SK-N-SH treated with all-trans-retinoic acid at 6 μM for 48 hours (cell line): ENCODE measurements around the gene CTXND2.

Experiments
- ARNTL ChIP-seq: fragments of 450-650 bp; formaldehyde crosslinking; IDR thresholded peaks from 2 replicates; pipeline ENCODE4 v1.5.0; 2020; ENCODE audit warnings: low read depth, mild to moderate bottlenecking, moderate library complexity, borderline replicate concordance
- CSRNP3 ChIP-seq: fragments of 250-450 bp; sonication (Bioruptor Pico); IDR thresholded peaks from 2 replicates; pipeline ENCODE4 v1.5.1; 2021; ENCODE audit warnings: mild to moderate bottlenecking, moderate library complexity
- ESRRG ChIP-seq: fragments of 250-450 bp; sonication (Bioruptor Pico); IDR thresholded peaks from 2 replicates; pipeline ENCODE4 v1.6.1; 2021; ENCODE audit warnings: mild to moderate bottlenecking
- GLIS3 ChIP-seq: fragments of 250-450 bp; sonication (Bioruptor Pico); IDR thresholded peaks from 2 replicates; pipeline ENCODE4 v1.5.0; 2020; ENCODE audit warnings: mild to moderate bottlenecking, moderate library complexity
- PATZ1 ChIP-seq: fragments of 250-450 bp; sonication (Bioruptor Pico); IDR thresholded peaks from 2 replicates; pipeline ENCODE4 v1.8.0; 2020; ENCODE audit warnings: mild to moderate bottlenecking, moderate library complexity, borderline replicate concordance
- RARB ChIP-seq: fragments of 250-450 bp; sonication (Bioruptor Pico); IDR thresholded peaks from 2 replicates; pipeline ENCODE4 v1.8.0; 2021; ENCODE audit warnings: mild to moderate bottlenecking, moderate library complexity
- SNAI2 ChIP-seq: fragments of 250-450 bp; sonication (Bioruptor Pico); IDR thresholded peaks from 2 replicates; pipeline ENCODE4 v1.5.0; 2020; ENCODE audit warnings: mild to moderate bottlenecking, moderate library complexity
- TCF4 ChIP-seq: fragments of 250-450 bp; sonication (Bioruptor Pico); IDR thresholded peaks from 2 replicates; pipeline ENCODE4 v1.8.0; 2021; ENCODE audit warnings: mild to moderate bottlenecking, moderate library complexity, borderline replicate concordance
- ZFP3 ChIP-seq: fragments of 250-450 bp; sonication (Bioruptor Pico); IDR thresholded peaks from 2 replicates; pipeline ENCODE4 v1.5.0; 2020; ENCODE audit warnings: mild to moderate bottlenecking, moderate library complexity
- ZFP30 ChIP-seq: fragments of 450-650 bp; formaldehyde crosslinking; IDR thresholded peaks from 2 replicates; pipeline ENCODE4 v1.5.0; 2022; ENCODE audit warnings: mild to moderate bottlenecking, moderate library complexity
- ZNF565 ChIP-seq: fragments of 450-650 bp; formaldehyde crosslinking; conservative IDR thresholded peaks from 2 replicates; pipeline ENCODE4 v1.5.0; 2020; ENCODE audit warnings: low read depth, mild to moderate bottlenecking, moderate library complexity
- ZNF70 ChIP-seq: fragments of 450-650 bp; formaldehyde crosslinking; IDR thresholded peaks from 2 replicates; pipeline ENCODE4 v1.5.0; 2020; ENCODE audit warnings: mild to moderate bottlenecking, moderate library complexity
- TF ChIP-seq, protein P1 (sequence below): fragments of 250-450 bp; sonication (Bioruptor Pico); IDR thresholded peaks from 2 replicates; pipeline ENCODE4 v1.5.1; 2020; ENCODE audit warnings: low read depth, mild to moderate bottlenecking, moderate library complexity

- TF ChIP-seq ZFP30 (CRISPR knock-in tag) (no peak), ESRRG (no peak), PATZ1 (CRISPR knock-in tag) (no peak), SNAI2 (CRISPR knock-in tag) (no peak), ARNTL (CRISPR knock-in tag) (no peak), TCF4 (CRISPR knock-in tag) (no peak), RARB (CRISPR knock-in tag) (no peak), GLIS3 (CRISPR knock-in tag) (no peak), ZNF70 (CRISPR knock-in tag) (no peak), CSRNP3 (CRISPR knock-in tag) (no peak), ZNF565 (CRISPR knock-in tag) (no peak), ZFP3 (CRISPR knock-in tag) (no peak)
- TF ChIP-seq, protein P1, sequence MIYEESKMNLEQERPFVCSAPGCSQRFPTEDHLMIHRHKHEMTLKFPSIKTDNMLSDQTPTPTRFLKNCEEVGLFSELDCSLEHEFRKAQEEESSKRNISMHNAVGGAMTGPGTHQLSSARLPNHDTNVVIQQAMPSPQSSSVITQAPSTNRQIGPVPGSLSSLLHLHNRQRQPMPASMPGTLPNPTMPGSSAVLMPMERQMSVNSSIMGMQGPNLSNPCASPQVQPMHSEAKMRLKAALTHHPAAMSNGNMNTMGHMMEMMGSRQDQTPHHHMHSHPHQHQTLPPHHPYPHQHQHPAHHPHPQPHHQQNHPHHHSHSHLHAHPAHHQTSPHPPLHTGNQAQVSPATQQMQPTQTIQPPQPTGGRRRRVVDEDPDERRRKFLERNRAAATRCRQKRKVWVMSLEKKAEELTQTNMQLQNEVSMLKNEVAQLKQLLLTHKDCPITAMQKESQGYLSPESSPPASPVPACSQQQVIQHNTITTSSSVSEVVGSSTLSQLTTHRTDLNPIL (CRISPR knock-in tag): no peak
These were observed 3.1 kb downstream of the CTXND2 start for GRCh38 chr1:150890033-150890416.
